ENCODE results near the gene MOCOS.

DNA sequence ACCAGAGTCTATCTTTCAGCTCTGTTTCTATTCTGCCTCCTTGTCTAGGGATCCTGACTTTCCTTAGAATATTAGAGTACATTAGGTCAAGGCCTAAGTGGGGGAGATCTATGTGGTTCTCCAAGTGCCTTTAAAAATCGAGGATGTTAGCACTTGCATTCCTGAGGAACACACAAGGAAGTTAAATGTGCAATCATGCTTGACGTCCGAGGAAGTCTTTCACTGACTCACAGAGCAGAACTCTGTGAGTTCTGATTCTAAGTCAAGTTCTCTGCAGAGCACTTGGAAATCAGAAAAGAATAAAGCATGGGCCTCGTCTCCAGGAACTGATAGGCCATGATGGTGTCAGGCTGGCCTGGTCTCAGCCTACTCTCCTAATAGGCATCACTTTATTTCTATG is 127.5 kb downstream of the MOCOS start:
- no peak for TF ChIP-seq RAD21 (IDR thresholded peaks at IDR 0.05 in 1 of 2, conservative IDR thresholded peaks at IDR 0.05 in 1 of 2; ENCODE audit: low read depth in 2 of 2, low read length in 2 of 2)
- TF ChIP-seq CHD7 (IDR thresholded peaks at IDR 0.05; ENCODE audit: insufficient replicate concordance, low read length), result no peak
- no peak for TF ChIP-seq SP1 (IDR thresholded peaks at IDR 0.05; ENCODE audit: low read depth, low read length)

Measured in H1 (cell line).